Activated naive CD4-positive, alpha-beta T cell treated with anti-CD3 and anti-CD28 coated beads for 36 hours (primary cell): ENCODE results near the gene DCAF6. TPM values are rescaled to one million over a fixed set of nuclear protein-coding genes. Genes with fewer than 3 reads are reported as not detected.

Experiments
- CTCF ChIA-PET: fragments of 350-600 bp; sonication (Branson Sonifier 250); formaldehyde crosslinking; loops from one replicate; lab custom pipeline; 2021; ENCODE audit warnings: antibody characterized with exemption; lab: Charles Lee
- DNase-seq: peaks from one replicate; pipeline ENCODE4 v3.0.0-alpha.2; 2020
- H3K27ac Mint-ChIP-seq: one replicate; pipeline ENCODE4 v1.8.0; 2021; ENCODE audit warnings: mild to moderate bottlenecking, mixed read lengths
- H3K27me3 Mint-ChIP-seq: one replicate; pipeline ENCODE4 v1.8.0; 2021; ENCODE audit warnings: low read depth, mixed read lengths
- H3K36me3 Mint-ChIP-seq: one replicate; pipeline ENCODE4 v1.8.0; 2021; ENCODE audit warnings: low read depth, mixed read lengths
- H3K4me1 Mint-ChIP-seq: one replicate; pipeline ENCODE4 v1.8.0; 2021; ENCODE audit warnings: low read depth, mixed read lengths
- H3K4me3 Mint-ChIP-seq: one replicate; pipeline ENCODE4 v1.8.0; 2021; ENCODE audit warnings: mild to moderate bottlenecking, moderate library complexity, mixed read lengths
- H3K9me3 Mint-ChIP-seq: one replicate; pipeline ENCODE4 v1.8.0; 2021; ENCODE audit warnings: mixed read lengths
- intact Hi-C: fragments of 100-400 bp; cut with micrococcal nuclease; formaldehyde crosslinking; loops from one replicate; pipeline ENCODE4 v1.15.1; 2023
- total RNA-seq, 2 experiments: library from RNA; stranded (reverse); gene quantifications; one replicate each; pipeline ENCODE4 v1.2.3, GENCODE V29; 2021

DCAF6 gene
- total RNA-seq, 2 experiments from 2014 or later = 15.4 to 15.9 TPM

GRCh38 chr1:167977245-167977644 lies 40.8 kb downstream of the DCAF6 start:
- CTCF ChIA-PET = no interaction called here
- intact Hi-C loops = no loop called here
- H3K9me3 Mint-ChIP-seq = peaks cover 3% of the 10 kb centered on the region
- H3K4me3 Mint-ChIP-seq = no peak overlapping the region
- H3K36me3 Mint-ChIP-seq = peaks cover 33% of the 10 kb centered on the region
- no peaks in the 10 kb centered on the region for H3K4me1 Mint-ChIP-seq
- no peak for DNase-seq
- no peak overlapping the region for H3K27ac Mint-ChIP-seq
- H3K27me3 Mint-ChIP-seq = no peaks in the 10 kb centered on the region

- peaks cover 15% of the 10 kb centered on the region for H3K36me3 Mint-ChIP-seq
- H3K27ac Mint-ChIP-seq = no peak overlapping the region
- intact Hi-C loops = no loop called here
- peaks cover 3% of the 10 kb centered on the region for H3K9me3 Mint-ChIP-seq
- no peaks in the 10 kb centered on the region for H3K27me3 Mint-ChIP-seq
- DNase-seq = no peak
- no peak overlapping the region for H3K4me3 Mint-ChIP-seq
- H3K4me1 Mint-ChIP-seq = no peaks in the 10 kb centered on the region
- CTCF ChIA-PET = interaction anchor here (1.0 kb wide), 1 partner anchor 101 kb away, joined by 5 read pairs; no protein-coding TSS in a partner anchor
Measured at GRCh38 chr1:167981933-167982332, 45.5 kb downstream of the DCAF6 start.

- Mint-ChIP-seq H3K9me3 (no peaks in the 10 kb centered on the region), H3K27me3 (no peaks in the 10 kb centered on the region), H3K4me3 (no peak overlapping the region), H3K27ac (no peak overlapping the region), H3K4me1 (no peaks in the 10 kb centered on the region), H3K36me3 (peaks cover 7% of the 10 kb centered on the region)
- CTCF ChIA-PET = no interaction called here
- intact Hi-C loops = no loop called here
- no peak for DNase-seq
Measured at GRCh38 chr1:167983797-167984420, 47.4 kb downstream of the DCAF6 start.

GRCh38 chr1:167984886-167985489 lies 48.5 kb downstream of the DCAF6 start:
- Mint-ChIP-seq H3K36me3 (peaks cover 7% of the 10 kb centered on the region), H3K4me3 (no peak overlapping the region), H3K4me1 (no peaks in the 10 kb centered on the region), H3K27me3 (no peaks in the 10 kb centered on the region), H3K9me3 (no peaks in the 10 kb centered on the region), H3K27ac (no peak overlapping the region)
- DNase-seq = peak; percentile 6
- intact Hi-C loops = no loop called here
- CTCF ChIA-PET = no interaction called here

- no peaks in the 10 kb centered on the region for H3K36me3 Mint-ChIP-seq
- no peak overlapping the region for H3K27ac Mint-ChIP-seq
- CTCF ChIA-PET = interaction anchor here (1.0 kb wide), 1 partner anchor 21 kb away, joined by 3 read pairs; no protein-coding TSS in a partner anchor
- H3K4me1 Mint-ChIP-seq = no peaks in the 10 kb centered on the region
- no peaks in the 10 kb centered on the region for H3K27me3 Mint-ChIP-seq
- no peaks in the 10 kb centered on the region for H3K9me3 Mint-ChIP-seq
- no peak for DNase-seq
- intact Hi-C loops = no loop called here
- no peak overlapping the region for H3K4me3 Mint-ChIP-seq
Measured at GRCh38 chr1:167987174-167987573, 50.7 kb downstream of the DCAF6 start.

- intact Hi-C loops = no loop called here
- no peaks in the 10 kb centered on the region for H3K27me3 Mint-ChIP-seq
- DNase-seq = no peak
- no peak overlapping the region for H3K4me3 Mint-ChIP-seq
- H3K27ac Mint-ChIP-seq = no peak overlapping the region
- H3K4me1 Mint-ChIP-seq = no peaks in the 10 kb centered on the region
- H3K9me3 Mint-ChIP-seq = no peaks in the 10 kb centered on the region
- H3K36me3 Mint-ChIP-seq = peaks cover 10% of the 10 kb centered on the region
- CTCF ChIA-PET = no interaction called here
Measured at GRCh38 chr1:167991546-167991945, 55.1 kb downstream of the DCAF6 start.

GRCh38 chr1:167993720-167994119 lies 57.2 kb downstream of the DCAF6 start:
- intact Hi-C loops = no loop called here
- H3K4me1 Mint-ChIP-seq = no peaks in the 10 kb centered on the region
- no peak overlapping the region for H3K27ac Mint-ChIP-seq
- H3K9me3 Mint-ChIP-seq = no peaks in the 10 kb centered on the region
- no peaks in the 10 kb centered on the region for H3K27me3 Mint-ChIP-seq
- H3K4me3 Mint-ChIP-seq = no peak overlapping the region
- DNase-seq = no peak
- CTCF ChIA-PET = no interaction called here
- H3K36me3 Mint-ChIP-seq = peaks cover 11% of the 10 kb centered on the region

GRCh38 chr1:167994560-167994959 lies 58.1 kb downstream of the DCAF6 start:
- Mint-ChIP-seq H3K27ac (no peak overlapping the region), H3K36me3 (peaks cover 11% of the 10 kb centered on the region), H3K9me3 (no peaks in the 10 kb centered on the region), H3K4me1 (no peaks in the 10 kb centered on the region), H3K27me3 (no peaks in the 10 kb centered on the region), H3K4me3 (no peak overlapping the region)
- intact Hi-C loops = no loop called here
- CTCF ChIA-PET = no interaction called here
- DNase-seq = no peak

- no peaks in the 10 kb centered on the region for H3K27me3 Mint-ChIP-seq
- no peak overlapping the region for H3K27ac Mint-ChIP-seq
- CTCF ChIA-PET = no interaction called here
- no peak for DNase-seq
- H3K36me3 Mint-ChIP-seq = peaks cover 11% of the 10 kb centered on the region
- no peak overlapping the region for H3K4me3 Mint-ChIP-seq
- intact Hi-C loops = no loop called here
- no peaks in the 10 kb centered on the region for H3K9me3 Mint-ChIP-seq
- no peaks in the 10 kb centered on the region for H3K4me1 Mint-ChIP-seq
Measured at GRCh38 chr1:167995038-167995437, 58.6 kb downstream of the DCAF6 start.

GRCh38 chr1:167996266-167996665 lies 59.8 kb downstream of the DCAF6 start:
- CTCF ChIA-PET = no interaction called here
- no peak for DNase-seq
- peaks cover 14% of the 10 kb centered on the region for H3K36me3 Mint-ChIP-seq
- intact Hi-C loops = no loop called here
- no peaks in the 10 kb centered on the region for H3K27me3 Mint-ChIP-seq
- H3K9me3 Mint-ChIP-seq = no peaks in the 10 kb centered on the region
- no peak overlapping the region for H3K4me3 Mint-ChIP-seq
- H3K27ac Mint-ChIP-seq = no peak overlapping the region
- no peaks in the 10 kb centered on the region for H3K4me1 Mint-ChIP-seq

- CTCF ChIA-PET = interaction anchor here (0.8 kb wide), 1 partner anchor 67 kb away, joined by 3 read pairs; no protein-coding TSS in a partner anchor
- no peaks in the 10 kb centered on the region for H3K27me3 Mint-ChIP-seq
- no peak overlapping the region for H3K4me3 Mint-ChIP-seq
- H3K9me3 Mint-ChIP-seq = no peaks in the 10 kb centered on the region
- no peaks in the 10 kb centered on the region for H3K4me1 Mint-ChIP-seq
- intact Hi-C loops = no loop called here
- peaks cover 14% of the 10 kb centered on the region for H3K36me3 Mint-ChIP-seq
- DNase-seq = no peak
- H3K27ac Mint-ChIP-seq = no peak overlapping the region
Measured at GRCh38 chr1:167997037-167997575, 60.6 kb downstream of the DCAF6 start.

- Mint-ChIP-seq H3K27me3 (no peaks in the 10 kb centered on the region), H3K36me3 (peaks cover 14% of the 10 kb centered on the region), H3K4me3 (no peak overlapping the region), H3K9me3 (no peaks in the 10 kb centered on the region), H3K27ac (no peak overlapping the region), H3K4me1 (no peaks in the 10 kb centered on the region)
- no peak for DNase-seq
- CTCF ChIA-PET = interaction anchor here (0.9 kb wide), 1 partner anchor 82 kb away, joined by 3 read pairs; no protein-coding TSS in a partner anchor
- intact Hi-C loops = no loop called here
Measured at GRCh38 chr1:167999877-168000276, 63.4 kb downstream of the DCAF6 start.

- Mint-ChIP-seq H3K9me3 (no peaks in the 10 kb centered on the region), H3K27ac (no peak overlapping the region), H3K36me3 (peaks cover 13% of the 10 kb centered on the region), H3K4me3 (no peak overlapping the region), H3K27me3 (no peaks in the 10 kb centered on the region), H3K4me1 (no peaks in the 10 kb centered on the region)
- intact Hi-C loops = no loop called here
- CTCF ChIA-PET = no interaction called here
- no peak for DNase-seq
Measured at GRCh38 chr1:168000656-168001055, 64.2 kb downstream of the DCAF6 start.
